ENCODE measurements around the gene RPL18. TPM values are rescaled to one million over a fixed set of nuclear protein-coding genes. Genes with fewer than 3 reads are reported as not detected.
"Not testable (repeated sequence)": the region's sequence is repeated elsewhere in the genome, so short reads cannot be mapped to it uniquely, and the experiment has no call there.

Gene RPL18
- total RNA-seq, 1 donor from 2014 or later, result 1,815 TPM

DNA sequence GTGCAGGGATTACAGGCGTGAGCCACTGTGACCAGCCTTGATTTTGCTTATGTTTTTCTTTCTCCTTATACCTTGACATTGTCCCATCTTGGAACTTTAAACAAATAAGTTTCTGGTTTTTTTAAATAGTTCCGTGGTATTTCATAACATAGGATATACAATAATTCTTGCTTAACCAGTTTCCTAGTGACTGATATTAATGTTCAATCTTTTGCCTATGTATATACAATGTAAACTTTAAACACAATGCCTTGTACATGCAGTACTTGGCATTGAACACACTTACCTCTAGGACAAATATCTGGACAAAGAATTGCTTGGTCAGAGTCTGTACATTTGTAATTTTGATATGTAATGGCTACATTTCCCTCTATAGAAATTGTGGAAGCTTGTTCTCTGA, 36.8 kb downstream of the RPL18 start:
- no peaks in the 10 kb centered on the region for H3K36me3 Mint-ChIP-seq
- no peak overlapping the region for H3K4me3 Mint-ChIP-seq
- H3K27me3 Mint-ChIP-seq, result peaks cover 4% of the 10 kb centered on the region
- DNase-seq (ENCODE audit: extremely low spot score, unreplicated experiment), result no peak
- H3K4me1 Mint-ChIP-seq (ENCODE audit: unreplicated experiment), result peaks cover 10% of the 10 kb centered on the region
- TF ChIP-seq, protein P1, sequence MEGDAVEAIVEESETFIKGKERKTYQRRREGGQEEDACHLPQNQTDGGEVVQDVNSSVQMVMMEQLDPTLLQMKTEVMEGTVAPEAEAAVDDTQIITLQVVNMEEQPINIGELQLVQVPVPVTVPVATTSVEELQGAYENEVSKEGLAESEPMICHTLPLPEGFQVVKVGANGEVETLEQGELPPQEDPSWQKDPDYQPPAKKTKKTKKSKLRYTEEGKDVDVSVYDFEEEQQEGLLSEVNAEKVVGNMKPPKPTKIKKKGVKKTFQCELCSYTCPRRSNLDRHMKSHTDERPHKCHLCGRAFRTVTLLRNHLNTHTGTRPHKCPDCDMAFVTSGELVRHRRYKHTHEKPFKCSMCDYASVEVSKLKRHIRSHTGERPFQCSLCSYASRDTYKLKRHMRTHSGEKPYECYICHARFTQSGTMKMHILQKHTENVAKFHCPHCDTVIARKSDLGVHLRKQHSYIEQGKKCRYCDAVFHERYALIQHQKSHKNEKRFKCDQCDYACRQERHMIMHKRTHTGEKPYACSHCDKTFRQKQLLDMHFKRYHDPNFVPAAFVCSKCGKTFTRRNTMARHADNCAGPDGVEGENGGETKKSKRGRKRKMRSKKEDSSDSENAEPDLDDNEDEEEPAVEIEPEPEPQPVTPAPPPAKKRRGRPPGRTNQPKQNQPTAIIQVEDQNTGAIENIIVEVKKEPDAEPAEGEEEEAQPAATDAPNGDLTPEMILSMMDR (conservative IDR thresholded peaks at IDR 0.05), result no peak
- H3K27ac Mint-ChIP-seq, result peak overlapping the region; percentile 92
- peaks cover 5% of the 10 kb centered on the region for H3K9me3 Mint-ChIP-seq

- Mint-ChIP-seq H3K9me3 (no peaks in the 10 kb centered on the region), H3K4me1 (ENCODE audit: unreplicated experiment) (peaks cover 4% of the 10 kb centered on the region), H3K36me3 (no peaks in the 10 kb centered on the region), H3K27ac (no peak overlapping the region), H3K4me3 (no peak overlapping the region), H3K27me3 (no peaks in the 10 kb centered on the region)
- no peak for DNase-seq (ENCODE audit: extremely low spot score, unreplicated experiment)
- TF ChIP-seq, protein P1 (conservative IDR thresholded peaks at IDR 0.05), result no peak
Observed at GRCh38 chr19:48578891-48579290, 40.1 kb downstream of the RPL18 start.

- H3K4me3 Mint-ChIP-seq; H3K4me1 Mint-ChIP-seq (ENCODE audit: unreplicated experiment); H3K9me3 Mint-ChIP-seq; DNase-seq (ENCODE audit: extremely low spot score, unreplicated experiment); H3K36me3 Mint-ChIP-seq; H3K27me3 Mint-ChIP-seq; H3K27ac Mint-ChIP-seq: not testable (repeated sequence)
Observed at GRCh38 chr19:48577908-48578307, 41.1 kb downstream of the RPL18 start.

DNA sequence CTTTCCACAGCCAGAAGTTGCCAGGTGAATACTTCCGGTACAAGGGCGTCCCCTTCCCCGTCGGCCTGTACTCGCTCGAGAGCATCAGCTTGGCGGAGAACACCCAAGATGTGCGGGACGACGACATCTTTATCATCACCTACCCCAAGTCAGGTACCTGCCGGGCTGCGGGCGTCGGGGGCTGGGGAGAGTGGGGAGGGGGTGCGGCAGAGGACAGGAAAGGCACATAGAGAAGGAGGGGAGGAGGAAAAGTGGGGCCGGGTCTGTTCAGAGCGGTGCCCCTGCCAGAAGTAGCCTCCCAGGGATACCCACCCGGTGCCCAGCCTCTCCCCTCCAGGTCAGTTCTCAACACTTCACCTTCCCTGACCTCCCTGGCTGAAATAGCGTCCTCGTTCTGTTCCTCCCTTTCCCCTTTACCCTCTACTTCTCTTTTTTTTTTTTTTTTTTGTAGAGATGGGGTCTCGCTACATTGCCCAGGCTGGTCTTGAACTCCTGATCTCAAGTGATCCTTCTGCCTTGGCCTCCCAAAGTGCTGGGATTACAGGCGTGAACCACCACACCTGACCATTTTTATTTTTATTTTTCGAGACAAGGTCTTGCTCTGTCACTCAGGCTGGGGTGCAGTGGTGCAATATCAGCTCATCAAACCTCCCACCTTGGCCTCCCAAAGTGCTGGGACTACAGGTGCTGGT, 42.9 kb downstream of the RPL18 start:
- Mint-ChIP-seq H3K4me1 (ENCODE audit: unreplicated experiment) (peaks cover 5% of the 10 kb centered on the region), H3K9me3 (no peaks in the 10 kb centered on the region), H3K36me3 (no peaks in the 10 kb centered on the region), H3K4me3 (no peak overlapping the region), H3K27me3 (no peaks in the 10 kb centered on the region), H3K27ac (no peak overlapping the region)
- TF ChIP-seq, protein P1 (conservative IDR thresholded peaks at IDR 0.05), result no peak
- no peak for DNase-seq (ENCODE audit: extremely low spot score, unreplicated experiment)

GRCh38 chr19:48573163-48573505, 45.8 kb downstream of the RPL18 start:
- Mint-ChIP-seq H3K27me3 (no peaks in the 10 kb centered on the region), H3K4me3 (no peak overlapping the region), H3K4me1 (ENCODE audit: unreplicated experiment) (peaks cover 5% of the 10 kb centered on the region), H3K36me3 (no peaks in the 10 kb centered on the region), H3K27ac (peak overlapping the region; percentile 39), H3K9me3 (no peaks in the 10 kb centered on the region)
- no peak for DNase-seq (ENCODE audit: extremely low spot score, unreplicated experiment)
- TF ChIP-seq, protein P1 (conservative IDR thresholded peaks at IDR 0.05), result no peak

- no peak for DNase-seq (ENCODE audit: extremely low spot score, unreplicated experiment)
Observed at GRCh38 chr19:48571378-48572162, 47.4 kb downstream of the RPL18 start.

More at GRCh38 chr19:48571378-48572162, 47.4 kb downstream of the RPL18 start:
- no peaks in the 10 kb centered on the region for H3K36me3 Mint-ChIP-seq
- H3K4me3 Mint-ChIP-seq, result no peak overlapping the region
- H3K27ac Mint-ChIP-seq, result peak overlapping the region; percentile 35
- peaks cover 7% of the 10 kb centered on the region for H3K27me3 Mint-ChIP-seq
- no peaks in the 10 kb centered on the region for H3K9me3 Mint-ChIP-seq
- peaks cover 5% of the 10 kb centered on the region for H3K4me1 Mint-ChIP-seq (ENCODE audit: unreplicated experiment)
- TF ChIP-seq, protein P1 (conservative IDR thresholded peaks at IDR 0.05), result no peak
